GM12891 (cell line): ENCODE measurements around the gene TNNT1.

Source experiments
- POLR2A ChIP-seq: IDR thresholded peaks from 2 replicates; pipeline ENCODE4 v1.6.1; 2011; ENCODE audit warnings: low read depth, low read length, control low read depth
- TAF1 ChIP-seq: IDR thresholded peaks from 2 replicates; pipeline ENCODE4 v1.6.1; 2011; ENCODE audit warnings: low read depth, low read length, control low read depth

GRCh38 chr19:55113570-55114039, 35.4 kb downstream of the TNNT1 start:
- TF ChIP-seq POLR2A (no peak), TAF1 (no peak)
